OCI-LY3 (cell line): ENCODE data around the gene SLC22A17.

ENCODE experiments used
- H2AFZ ChIP-seq: fragments of 200-600, 300-600 bp; shearing (Covaris generic); 2 replicates; pipeline ENCODE4 v1.6.0; 2014; ENCODE audit warnings: antibody characterized with exemption, low read depth, low read length
- H3K27ac ChIP-seq: fragments of 200-600, 300-600 bp; sonication (generic); 2 replicates; pipeline ENCODE4 v1.5.1; 2014; ENCODE audit warnings: mild to moderate bottlenecking, low read length, moderate library complexity, mixed read lengths
- H3K27me3 ChIP-seq: fragments of 200-600, 300-600 bp; sonication (generic); 2 replicates; pipeline ENCODE4 v1.6.1; 2014; ENCODE audit warnings: low read depth, low read length, mixed read lengths
- H3K36me3 ChIP-seq: fragments of 200-600, 300-600 bp; sonication (generic); replicated peaks from 2 replicates; pipeline ENCODE3; 2014; ENCODE audit warnings: low read depth, low read length, mixed read lengths
- H3K4me1 ChIP-seq: fragments of 300-600, 200-600 bp; sonication (generic); 2 replicates; pipeline ENCODE4 v1.6.1; 2014; ENCODE audit warnings: low read length, mixed read lengths
- H3K4me2 ChIP-seq: fragments of 200-600, 300-600 bp; sonication (generic); 2 replicates; pipeline ENCODE4 v1.6.1; 2014; ENCODE audit warnings: low read length, mixed read lengths
- H3K4me3 ChIP-seq: fragments of 300-600, 200-600 bp; sonication (generic); 2 replicates; pipeline ENCODE4 v1.5.1; 2014; ENCODE audit warnings: antibody characterized with exemption, mild to moderate bottlenecking, low read length, moderate library complexity
- H3K79me2 ChIP-seq: fragments of 300-600, 200-600 bp; shearing (Covaris generic); 2 replicates; pipeline ENCODE4 v1.6.1; 2014; ENCODE audit warnings: mild to moderate bottlenecking, low read length, mixed read lengths
- H3K9ac ChIP-seq: fragments of 300-600, 200-600 bp; shearing (Covaris generic); 2 replicates; pipeline ENCODE4 v1.6.0; 2014; ENCODE audit warnings: mild to moderate bottlenecking, low read length, moderate library complexity
- H3K9me3 ChIP-seq: fragments of 200-600, 300-600 bp; shearing (Covaris generic); 2 replicates; pipeline ENCODE4 v1.6.1; 2014; ENCODE audit warnings: low read length, mixed read lengths; ENCODE audit not compliant: insufficient read depth
- H4K20me1 ChIP-seq: fragments of 200-600, 300-600 bp; sonication (generic); 2 replicates; pipeline ENCODE4 v1.6.1; 2016; ENCODE audit warnings: low read length, mixed read lengths; ENCODE audit not compliant: insufficient read depth
- CTCF ChIP-seq: fragments of 200-600, 300-600 bp; sonication (generic); IDR thresholded peaks from 2 replicates; pipeline ENCODE4 v1.5.1; 2014; ENCODE audit warnings: antibody characterized with exemption, low read length, low read depth
- EZH2phosphoT487 ChIP-seq: fragments of 200-600 bp; shearing (Covaris generic); IDR thresholded peaks from 2 replicates; pipeline ENCODE4 v1.6.1; 2018; ENCODE audit warnings: antibody characterized with exemption, mixed run types, low read depth

The SLC22A17 gene

GRCh38 chr14:23348297-23348655 is 4.4 kb downstream of the SLC22A17 start:
- Histone ChIP-seq H3K36me3 (no peaks in the 10 kb centered on the region), H3K79me2 (no peaks in the 10 kb centered on the region), H4K20me1 (no peaks in the 10 kb centered on the region), H2AFZ (no peak overlapping the region), H3K4me1 (no peaks in the 10 kb centered on the region), H3K4me3 (no peak overlapping the region), H3K4me2 (no peak overlapping the region), H3K9me3 (no peaks in the 10 kb centered on the region), H3K27me3 (0 out of 2 replicates have a peak, but pooled peaks cover 2% of the 10 kb centered on the region), H3K9ac (no peak overlapping the region), H3K27ac (no peak overlapping the region)
- no peak for TF ChIP-seq EZH2phosphoT487
- no peak for TF ChIP-seq CTCF

GRCh38 chr14:23347406-23348296 is 5.0 kb downstream of the SLC22A17 start:
- H3K27me3 ChIP-seq: no peaks in the 10 kb centered on the region
- H3K79me2 ChIP-seq: no peaks in the 10 kb centered on the region
- H4K20me1 ChIP-seq: no peaks in the 10 kb centered on the region
- no peak overlapping the region for H3K4me3 ChIP-seq
- H3K9ac ChIP-seq: no peak overlapping the region
- H3K9me3 ChIP-seq: no peaks in the 10 kb centered on the region
- H3K4me1 ChIP-seq: no peaks in the 10 kb centered on the region
- no peak overlapping the region for H3K27ac ChIP-seq
- H3K36me3 ChIP-seq: no peaks in the 10 kb centered on the region
- TF ChIP-seq EZH2phosphoT487: no peak
- no peak overlapping the region for H2AFZ ChIP-seq
- no peak overlapping the region for H3K4me2 ChIP-seq

GRCh38 chr14:23346693-23347405 is 5.8 kb downstream of the SLC22A17 start:
- Histone ChIP-seq H3K9ac (no peak overlapping the region), H2AFZ (no peak overlapping the region), H3K9me3 (no peaks in the 10 kb centered on the region)

GRCh38 chr14:23345987-23346692 is 6.5 kb downstream of the SLC22A17 start:
- TF ChIP-seq EZH2phosphoT487 (no peak), CTCF (no peak)
- Histone ChIP-seq H3K79me2 (no peaks in the 10 kb centered on the region), H3K4me1 (no peaks in the 10 kb centered on the region), H3K4me2 (no peak overlapping the region), H3K9ac (no peak overlapping the region), H2AFZ (no peak overlapping the region), H4K20me1 (no peaks in the 10 kb centered on the region), H3K4me3 (no peak overlapping the region), H3K27ac (no peak overlapping the region), H3K36me3 (no peaks in the 10 kb centered on the region), H3K9me3 (0 out of 2 replicates have a peak, but pooled peaks cover 2% of the 10 kb centered on the region), H3K27me3 (no peaks in the 10 kb centered on the region; the same call in 1 of the 2 replicates)

More at GRCh38 chr14:23346693-23347405, 5.8 kb downstream of the SLC22A17 start:
- H3K4me2 ChIP-seq: no peak overlapping the region
- no peaks in the 10 kb centered on the region for H3K4me1 ChIP-seq
- H3K27me3 ChIP-seq: no peaks in the 10 kb centered on the region; the same call in 1 of the 2 replicates
- H3K27ac ChIP-seq: no peak overlapping the region
- TF ChIP-seq EZH2phosphoT487 (no peak), CTCF (no peak)
- no peaks in the 10 kb centered on the region for H3K36me3 ChIP-seq
- no peak overlapping the region for H3K4me3 ChIP-seq
- H3K79me2 ChIP-seq: no peaks in the 10 kb centered on the region
- no peaks in the 10 kb centered on the region for H4K20me1 ChIP-seq
